H1 (cell line): Measurements from ENCODE around the gene MICA. TPM values are rescaled to one million over a fixed set of nuclear protein-coding genes. Genes with fewer than 3 reads are reported as not detected.

Source experiments
- CHD7 ChIP-seq: fragments of 300-600 bp; sonication (generic); IDR thresholded peaks from 2 replicates; pipeline ENCODE4 v1.7.1; 2012; ENCODE audit warnings: low read length, moderate library complexity, mild to moderate bottlenecking, inconsistent platforms; ENCODE audit not compliant: insufficient replicate concordance
- polyA plus RNA-seq, 7 experiments: library from polyadenylated mRNA; depleted of rRNA in 3 of 7; stranded (reverse) in 5 of 7; unstranded in 2 of 7; fragments of >200 nt in 5 of 7; fragments of 200-250 nt in 2 of 7; gene quantifications; 1 replicate in 5 of 7; 2 replicates in 1 of 7; 4 replicates in 1 of 7; pipeline versions ENCODE4 v1.2.1 to v1.2.3, GENCODE V29; 2011 to 2013; ENCODE audit warnings: missing spikeins in 2 of 7, mixed read lengths in 2 of 7
- total RNA-seq: library from RNA; stranded (reverse); fragmentation: NEBNext Ultra II Directional; extraction: Animal tissue kit (Norgen Biotek cat#: 25700); gene quantifications from 2 replicates; pipeline ENCODE4 v1.2.1, GENCODE V29; 2021

Gene MICA
- total and polyA plus RNA-seq, 2 of the 8 experiments (the other 6 are each of a cell fraction or from before 2014, with no cell fraction given): 12.5 to 16.3 TPM

GRCh38 chr6:31357886-31358285 is 45.5 kb upstream of the MICA start (continued):
- no peak for TF ChIP-seq CHD7
- TF ChIP-seq, all 59 proteins: peak for 0
